Calu3 (cell line): Measurements from ENCODE around the gene SPOCK1. TPM values are rescaled to one million over a fixed set of nuclear protein-coding genes. Genes with fewer than 3 reads are reported as not detected.

ENCODE experiments used
- BruUV-seq: library from RNA; stranded (reverse); fragments of 400-500 nt; replicated peaks from 2 replicates; lab custom pipeline; 2021; lab: Mats Ljungman, UMichigan
- CTCF ChIA-PET: fragments of 300-600 bp; sonication (Branson Sonifier 250); formaldehyde crosslinking; loops from one replicate; lab custom pipeline; 2022; ENCODE audit warnings: antibody characterized with exemption; lab: Charles Lee
- DNase-seq: peaks from one replicate; pipeline ENCODE4 v3.0.0; 2022
- H3K27ac Mint-ChIP-seq: one replicate; pipeline ENCODE4 v1.8.0; 2022; ENCODE audit warnings: mixed read lengths; ENCODE audit not compliant: unreplicated experiment
- H3K27me3 Mint-ChIP-seq: one replicate; pipeline ENCODE4 v1.8.0; 2022; ENCODE audit warnings: mixed read lengths; ENCODE audit not compliant: unreplicated experiment
- H3K36me3 Mint-ChIP-seq: one replicate; pipeline ENCODE4 v1.8.0; 2022; ENCODE audit warnings: mild to moderate bottlenecking, moderate library complexity, mixed read lengths; ENCODE audit not compliant: insufficient read depth, unreplicated experiment
- H3K4me1 Mint-ChIP-seq: one replicate; pipeline ENCODE4 v1.8.0; 2022; ENCODE audit warnings: mild to moderate bottlenecking, low read depth, mixed read lengths; ENCODE audit not compliant: unreplicated experiment
- H3K4me3 Mint-ChIP-seq: one replicate; pipeline ENCODE4 v1.8.0; 2022; ENCODE audit warnings: mild to moderate bottlenecking, low read depth, moderate library complexity, mixed read lengths; ENCODE audit not compliant: unreplicated experiment
- H3K9me3 Mint-ChIP-seq: one replicate; pipeline ENCODE4 v1.8.0; 2022; ENCODE audit warnings: low read depth, mixed read lengths; ENCODE audit not compliant: unreplicated experiment
- CTCF ChIP-seq: fragments of 200-600 bp; IDR thresholded peaks from one replicate; pipeline ENCODE4 v1.8.0; 2022; ENCODE audit warnings: antibody characterized with exemption; ENCODE audit not compliant: unreplicated experiment
- intact Hi-C: fragments of 100-400 bp; cut with micrococcal nuclease; formaldehyde crosslinking; loops from one replicate; pipeline ENCODE4 v1.10.0; 2022; ENCODE audit not compliant: unreplicated experiment
- total RNA-seq: library from RNA; stranded (reverse); gene quantifications from 2 replicates; pipeline ENCODE4 v1.2.3, GENCODE V29; 2022

Gene SPOCK1
- total RNA-seq, 1 experiment from 2014 or later: 3.2 TPM

- no peak overlapping the region for H3K4me3 Mint-ChIP-seq
- CTCF ChIA-PET: no interaction called here
- no peak for DNase-seq
- no peak for TF ChIP-seq CTCF
- H3K36me3 Mint-ChIP-seq: no peaks in the 10 kb centered on the region
- intact Hi-C loops: no loop called here
- H3K4me1 Mint-ChIP-seq: no peaks in the 10 kb centered on the region
- BruUV-seq: no TSS peak
- H3K27ac Mint-ChIP-seq: no peak overlapping the region
- H3K27me3 Mint-ChIP-seq: peaks cover 99% of the 10 kb centered on the region
- no peaks in the 10 kb centered on the region for H3K9me3 Mint-ChIP-seq
Observed at GRCh38 chr5:137470111-137470920, 28.8 kb downstream of the SPOCK1 start.

DNA sequence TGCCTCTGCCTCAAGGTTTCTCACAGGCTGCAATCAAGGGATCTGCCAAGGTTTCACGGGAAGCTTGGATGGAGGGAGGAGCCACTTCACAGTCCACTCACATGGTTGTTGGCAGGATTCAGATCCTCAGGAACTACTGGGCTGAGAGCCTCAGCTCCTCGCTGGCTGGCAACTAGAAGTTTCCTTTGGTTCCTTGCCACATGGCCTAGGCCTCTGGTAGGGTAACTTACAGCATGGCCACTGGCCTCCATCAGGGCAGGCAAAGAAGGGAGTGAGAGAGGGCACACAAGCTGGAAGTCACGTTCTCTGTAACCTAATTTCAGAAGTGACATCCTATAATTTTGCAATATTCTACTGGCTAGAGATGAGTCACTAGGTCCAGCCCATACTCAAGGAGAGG is 32.2 kb downstream of the SPOCK1 start:
- no peaks in the 10 kb centered on the region for H3K9me3 Mint-ChIP-seq
- no peaks in the 10 kb centered on the region for H3K36me3 Mint-ChIP-seq
- intact Hi-C loops: no loop called here
- CTCF ChIA-PET: interaction anchor here (1.0 kb wide), 1 partner anchor 147 kb away, joined by 4 read pairs; no protein-coding TSS in a partner anchor
- no peak overlapping the region for H3K27ac Mint-ChIP-seq
- H3K4me1 Mint-ChIP-seq: no peaks in the 10 kb centered on the region
- H3K27me3 Mint-ChIP-seq: peaks cover 100% of the 10 kb centered on the region
- TF ChIP-seq CTCF: no peak
- no TSS peak for BruUV-seq
- H3K4me3 Mint-ChIP-seq: no peak overlapping the region
- DNase-seq: no peak

- Mint-ChIP-seq H3K27ac (no peak overlapping the region), H3K4me3 (no peak overlapping the region), H3K27me3 (peaks cover 100% of the 10 kb centered on the region), H3K9me3 (no peaks in the 10 kb centered on the region), H3K36me3 (no peaks in the 10 kb centered on the region), H3K4me1 (no peaks in the 10 kb centered on the region)
- DNase-seq: no peak
- intact Hi-C loops: no loop called here
- CTCF ChIA-PET: interaction anchor here (1.0 kb wide), 1 partner anchor 146 kb away, joined by 4 read pairs; no protein-coding TSS in a partner anchor
- no TSS peak for BruUV-seq
- no peak for TF ChIP-seq CTCF
Observed at GRCh38 chr5:137465930-137466329, 33.2 kb downstream of the SPOCK1 start.

DNA sequence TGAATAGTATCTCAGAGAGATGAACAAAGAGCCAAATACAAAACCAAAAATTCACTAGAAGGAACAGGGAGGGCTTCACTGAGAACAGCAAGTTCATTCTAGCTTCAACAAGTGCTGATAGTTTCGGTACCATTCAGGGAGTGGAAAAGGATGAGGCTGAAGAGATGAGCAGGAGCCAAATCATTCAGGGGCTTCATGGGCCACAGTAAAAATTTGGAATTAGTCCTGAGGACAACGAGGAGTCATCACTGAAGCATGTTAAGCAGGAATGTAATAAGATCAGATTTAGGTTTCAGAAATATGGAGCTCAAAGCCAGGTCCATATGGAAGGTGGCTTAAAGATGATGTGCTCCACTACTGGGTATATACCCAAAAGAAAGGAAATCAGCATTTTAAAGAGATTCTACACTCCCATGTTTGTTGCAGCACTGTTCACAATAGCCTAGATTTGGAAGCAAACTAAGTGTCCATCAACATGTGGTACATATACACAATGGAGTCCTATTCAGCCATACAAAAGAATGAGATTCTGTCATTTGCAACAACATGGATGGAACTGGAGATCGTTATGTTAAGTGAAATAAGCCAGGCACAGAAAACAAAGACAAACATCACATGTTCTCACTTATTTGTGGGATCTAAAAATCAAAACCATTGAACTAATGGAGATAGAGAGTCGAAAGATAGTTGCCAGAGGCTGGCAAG is 36.2 kb downstream of the SPOCK1 start:
- H3K4me1 Mint-ChIP-seq: no peaks in the 10 kb centered on the region
- no peaks in the 10 kb centered on the region for H3K9me3 Mint-ChIP-seq
- intact Hi-C loops: no loop called here
- DNase-seq: no peak
- no peak overlapping the region for H3K27ac Mint-ChIP-seq
- peaks cover 100% of the 10 kb centered on the region for H3K27me3 Mint-ChIP-seq
- H3K36me3 Mint-ChIP-seq: no peaks in the 10 kb centered on the region
- CTCF ChIA-PET: interaction anchor here (0.5 kb wide), 1 partner anchor 1742 kb away, joined by 3 read pairs; no protein-coding TSS in a partner anchor
- BruUV-seq: no TSS peak
- no peak overlapping the region for H3K4me3 Mint-ChIP-seq
- TF ChIP-seq CTCF: no peak
